Testis (tissue), 2 donors: ENCODE measurements around the gene FES.
A peak's percentile ranks its signal among the peaks of the same experiment; 100 is the strongest.

Experiments
- POLR2A ChIP-seq: fragments of 450-650 bp; IDR thresholded peaks from one replicate; pipeline ENCODE4 v1.6.1; 2017; ENCODE audit warnings: antibody characterized with exemption, mild to moderate bottlenecking, moderate library complexity
- TF ChIP-seq, protein P1 (sequence below), 3 experiments: fragments of 450-650 bp in 2 of 3; fragments of 200-600 bp in 1 of 3; sonication (generic) in 1 of 3; IDR thresholded peaks; one replicate each; pipeline ENCODE4 v1.5.1; 2016 to 2019; ENCODE audit warnings: antibody characterized with exemption in 3 of 3, mild to moderate bottlenecking in 2 of 3, moderate library complexity in 1 of 3

DNA sequence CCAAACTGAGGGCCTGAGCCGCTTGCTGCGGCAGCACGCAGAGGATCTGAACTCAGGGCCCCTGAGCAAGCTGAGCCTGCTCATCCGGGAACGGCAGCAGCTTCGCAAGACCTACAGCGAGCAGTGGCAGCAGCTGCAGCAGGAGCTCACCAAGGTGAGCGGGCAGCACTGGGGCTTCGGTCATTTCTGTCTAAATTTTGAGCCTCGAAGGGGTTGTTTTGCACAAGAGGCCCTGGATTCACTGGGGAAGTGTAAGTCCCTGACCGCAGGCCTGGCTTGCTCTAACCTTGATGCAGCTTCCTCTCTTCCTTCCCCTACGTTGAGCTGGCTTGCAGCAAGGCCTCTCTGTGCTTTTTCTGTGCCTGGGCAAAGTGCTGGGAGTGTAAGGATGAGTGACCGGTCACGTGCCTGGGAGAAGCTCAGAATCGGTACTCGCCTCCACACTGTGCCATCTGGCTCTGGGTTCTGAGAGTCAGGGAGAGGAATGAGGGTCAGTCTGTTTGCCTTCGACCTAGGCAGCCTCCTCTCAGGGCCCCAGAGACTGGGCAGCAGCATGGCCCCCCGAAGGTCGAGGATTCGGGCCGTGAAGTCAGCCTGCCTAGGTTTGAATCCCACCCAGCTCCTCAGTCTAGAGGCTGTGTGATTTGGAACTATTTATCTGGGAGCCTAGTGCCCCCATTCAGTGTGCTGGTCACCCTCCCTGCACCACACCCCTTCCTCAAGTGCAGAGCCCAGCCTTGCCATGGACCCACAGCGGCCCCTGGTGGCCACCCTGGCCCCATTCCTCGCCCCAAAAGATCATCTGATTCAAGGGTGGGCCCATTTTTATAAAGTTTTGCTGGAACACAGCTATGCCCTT, 1.4 kb downstream of the FES start:
- TF ChIP-seq, protein P1, sequence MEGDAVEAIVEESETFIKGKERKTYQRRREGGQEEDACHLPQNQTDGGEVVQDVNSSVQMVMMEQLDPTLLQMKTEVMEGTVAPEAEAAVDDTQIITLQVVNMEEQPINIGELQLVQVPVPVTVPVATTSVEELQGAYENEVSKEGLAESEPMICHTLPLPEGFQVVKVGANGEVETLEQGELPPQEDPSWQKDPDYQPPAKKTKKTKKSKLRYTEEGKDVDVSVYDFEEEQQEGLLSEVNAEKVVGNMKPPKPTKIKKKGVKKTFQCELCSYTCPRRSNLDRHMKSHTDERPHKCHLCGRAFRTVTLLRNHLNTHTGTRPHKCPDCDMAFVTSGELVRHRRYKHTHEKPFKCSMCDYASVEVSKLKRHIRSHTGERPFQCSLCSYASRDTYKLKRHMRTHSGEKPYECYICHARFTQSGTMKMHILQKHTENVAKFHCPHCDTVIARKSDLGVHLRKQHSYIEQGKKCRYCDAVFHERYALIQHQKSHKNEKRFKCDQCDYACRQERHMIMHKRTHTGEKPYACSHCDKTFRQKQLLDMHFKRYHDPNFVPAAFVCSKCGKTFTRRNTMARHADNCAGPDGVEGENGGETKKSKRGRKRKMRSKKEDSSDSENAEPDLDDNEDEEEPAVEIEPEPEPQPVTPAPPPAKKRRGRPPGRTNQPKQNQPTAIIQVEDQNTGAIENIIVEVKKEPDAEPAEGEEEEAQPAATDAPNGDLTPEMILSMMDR (IDR thresholded peaks at IDR 0.05) = peak; percentile 88 to 93 (median 92)
- TF ChIP-seq POLR2A = no peak
